Muscle of leg (tissue), 11 donors: ENCODE results near the gene CIT. TPM values are rescaled to one million over a fixed set of nuclear protein-coding genes. Genes with fewer than 3 reads are reported as not detected.
A peak's percentile ranks its signal among the peaks of the same experiment; 100 is the strongest.

Experiments used
- DNase-seq: peaks from one replicate; pipeline ENCODE4 v3.0.0; 2013
- H3K27ac ChIP-seq: one replicate; pipeline ENCODE4 v1.5.1; 2013; ENCODE audit warnings: mild to moderate bottlenecking, low read length, control low read depth
- H3K27me3 ChIP-seq: one replicate; pipeline ENCODE4 v1.6.1; 2013; ENCODE audit warnings: low read length; ENCODE audit not compliant: control insufficient read depth, insufficient read depth
- H3K36me3 ChIP-seq: one replicate; pipeline ENCODE4 v1.6.1; 2013; ENCODE audit warnings: low read length; ENCODE audit not compliant: control insufficient read depth, insufficient read depth
- H3K4me1 ChIP-seq: one replicate; pipeline ENCODE4 v1.6.1; 2013; ENCODE audit warnings: low read length; ENCODE audit not compliant: control insufficient read depth, insufficient read depth
- H3K4me3 ChIP-seq: one replicate; pipeline ENCODE4 v1.5.1; 2013; ENCODE audit warnings: low read length, control low read depth
- H3K9me3 ChIP-seq: replicated peaks from 2 replicates; pipeline ENCODE4 v1.6.1; 2013; ENCODE audit warnings: low read depth, low read length; ENCODE audit not compliant: control insufficient read depth
- WGBS: methylation state at CpG from one replicate; pipeline ENCODE4 v1.1.5; 2013; ENCODE audit warnings: missing lambda C conversion rate; ENCODE audit not compliant: insufficient coverage; 5-methylcytosine and 5-hydroxymethylcytosine counted together
- polyA plus RNA-seq, 8 donors: library from polyadenylated mRNA; unstranded; fragments of 120-200 nt; gene quantifications; one replicate each; pipeline versions ENCODE4 v1.2.1 to v1.2.3, GENCODE V29; 2013; ENCODE audit warnings: inconsistent platforms in 1 of 8, low replicate concordance in 1 of 8; ENCODE audit not compliant: insufficient read length in 8 of 8, insufficient read depth in 1 of 8
- total RNA-seq: library from RNA; stranded (reverse); fragments of 120-200 nt; gene quantifications from one replicate; pipeline ENCODE4 v1.2.4, GENCODE V29; 2013

CIT gene
- total and polyA plus RNA-seq, 9 donors, result 5.8 to 12.3 (median 9.2) TPM

- no peak overlapping the region for H3K4me3 ChIP-seq
- no peak overlapping the region for H3K27ac ChIP-seq
- H3K9me3 ChIP-seq, result peaks cover 2% of the 10 kb centered on the region
- DNase-seq, result no peak
- H3K27me3 ChIP-seq, result no peaks in the 10 kb centered on the region
- no peaks in the 10 kb centered on the region for H3K4me1 ChIP-seq
- H3K36me3 ChIP-seq, result peaks cover 9% of the 10 kb centered on the region
- 52% methylated on average over 3 of the region's 4 CpGs for WGBS
These were observed 127.5 kb downstream of the CIT start for GRCh38 chr12:119749666-119750065.

GRCh38 chr12:119748497-119748896 is 128.6 kb downstream of the CIT start:
- no peak for DNase-seq
- Histone ChIP-seq H3K9me3 (peaks cover 2% of the 10 kb centered on the region), H3K36me3 (peaks cover 9% of the 10 kb centered on the region), H3K4me3 (no peak overlapping the region), H3K27ac (no peak overlapping the region), H3K27me3 (no peaks in the 10 kb centered on the region), H3K4me1 (no peaks in the 10 kb centered on the region)
- WGBS, result 93% methylated on average over 4 of the region's 8 CpGs

- DNase-seq, result no peak
- H3K36me3 ChIP-seq, result peaks cover 8% of the 10 kb centered on the region
- H3K27ac ChIP-seq, result no peak overlapping the region
- no peaks in the 10 kb centered on the region for H3K27me3 ChIP-seq
- H3K9me3 ChIP-seq, result peaks cover 2% of the 10 kb centered on the region
- no peak overlapping the region for H3K4me3 ChIP-seq
- no peaks in the 10 kb centered on the region for H3K4me1 ChIP-seq
- no CpG with 5 or more reads among the region's 2 CpGs for WGBS
These were observed 131.0 kb downstream of the CIT start for GRCh38 chr12:119746169-119746568.

- DNase-seq, result no peak
- Histone ChIP-seq H3K27me3 (no peaks in the 10 kb centered on the region), H3K36me3 (peaks cover 3% of the 10 kb centered on the region), H3K27ac (no peak overlapping the region), H3K4me1 (no peaks in the 10 kb centered on the region), H3K4me3 (no peak overlapping the region), H3K9me3 (peaks cover 2% of the 10 kb centered on the region)
- no CpG with 5 or more reads among the region's 1 CpG for WGBS
These were observed 132.1 kb downstream of the CIT start for GRCh38 chr12:119744900-119745606.

- WGBS, result no CpG with 5 or more reads among the region's 3 CpGs
- Histone ChIP-seq H3K27ac (no peak overlapping the region), H3K4me3 (no peak overlapping the region), H3K27me3 (no peaks in the 10 kb centered on the region), H3K9me3 (peaks cover 2% of the 10 kb centered on the region), H3K36me3 (peaks cover 3% of the 10 kb centered on the region), H3K4me1 (no peaks in the 10 kb centered on the region)
- no peak for DNase-seq
These were observed 134.4 kb downstream of the CIT start for GRCh38 chr12:119742700-119743099.

- H3K36me3 ChIP-seq, result peaks cover 3% of the 10 kb centered on the region
- no peaks in the 10 kb centered on the region for H3K4me1 ChIP-seq
- no peak overlapping the region for H3K4me3 ChIP-seq
- no peak overlapping the region for H3K27ac ChIP-seq
- peaks cover 2% of the 10 kb centered on the region for H3K9me3 ChIP-seq
- DNase-seq, result no peak
- no peaks in the 10 kb centered on the region for H3K27me3 ChIP-seq
- 100% methylated on average over 1 of the region's 4 CpGs for WGBS
These were observed 136.3 kb downstream of the CIT start for GRCh38 chr12:119740830-119741229.

- Histone ChIP-seq H3K9me3 (no peaks in the 10 kb centered on the region), H3K27ac (no peak overlapping the region), H3K4me1 (no peaks in the 10 kb centered on the region), H3K36me3 (peaks cover 16% of the 10 kb centered on the region), H3K4me3 (no peak overlapping the region), H3K27me3 (no peaks in the 10 kb centered on the region)
- 96% methylated on average over 8 of the region's 17 CpGs for WGBS
- no peak for DNase-seq
These were observed 142.0 kb downstream of the CIT start for GRCh38 chr12:119735079-119735478.

GRCh38 chr12:119730381-119730780 is 146.7 kb downstream of the CIT start:
- no peaks in the 10 kb centered on the region for H3K27me3 ChIP-seq
- no peaks in the 10 kb centered on the region for H3K9me3 ChIP-seq
- no peak overlapping the region for H3K27ac ChIP-seq
- peak; percentile 20 for DNase-seq
- H3K4me3 ChIP-seq, result no peak overlapping the region
- WGBS, result 90% methylated on average over 8 of the region's 13 CpGs
- H3K36me3 ChIP-seq, result peaks cover 16% of the 10 kb centered on the region
- no peaks in the 10 kb centered on the region for H3K4me1 ChIP-seq

- Histone ChIP-seq H3K36me3 (peaks cover 12% of the 10 kb centered on the region), H3K4me3 (no peak overlapping the region), H3K4me1 (no peaks in the 10 kb centered on the region), H3K27me3 (no peaks in the 10 kb centered on the region), H3K9me3 (no peaks in the 10 kb centered on the region), H3K27ac (no peak overlapping the region)
- DNase-seq, result no peak
- 95% methylated on average over 5 of the region's 8 CpGs for WGBS
These were observed 147.2 kb downstream of the CIT start for GRCh38 chr12:119729871-119730270.

- WGBS, result 63% methylated on average over 3 of the region's 6 CpGs
- H3K4me3 ChIP-seq, result no peak overlapping the region
- H3K4me1 ChIP-seq, result no peaks in the 10 kb centered on the region
- DNase-seq, result no peak
- peaks cover 1% of the 10 kb centered on the region for H3K36me3 ChIP-seq
- H3K27me3 ChIP-seq, result no peaks in the 10 kb centered on the region
- H3K27ac ChIP-seq, result no peak overlapping the region
- no peaks in the 10 kb centered on the region for H3K9me3 ChIP-seq
These were observed 148.7 kb downstream of the CIT start for GRCh38 chr12:119728444-119728745.
